GM18499 (cell line): ENCODE measurements around the gene SORT1.
"Not testable (repeated sequence)": the region's sequence is repeated elsewhere in the genome, so short reads cannot be mapped to it uniquely, and the experiment has no call there.

ENCODE experiments used
- ATAC-seq: cut with Tn5 transposase; IDR thresholded peaks from one replicate; pipeline ENCODE4 v1.9.1; 2021; ENCODE audit warnings: moderate number of reproducible peaks; ENCODE audit not compliant: insufficient read depth, unreplicated experiment

SORT1 gene

DNA sequence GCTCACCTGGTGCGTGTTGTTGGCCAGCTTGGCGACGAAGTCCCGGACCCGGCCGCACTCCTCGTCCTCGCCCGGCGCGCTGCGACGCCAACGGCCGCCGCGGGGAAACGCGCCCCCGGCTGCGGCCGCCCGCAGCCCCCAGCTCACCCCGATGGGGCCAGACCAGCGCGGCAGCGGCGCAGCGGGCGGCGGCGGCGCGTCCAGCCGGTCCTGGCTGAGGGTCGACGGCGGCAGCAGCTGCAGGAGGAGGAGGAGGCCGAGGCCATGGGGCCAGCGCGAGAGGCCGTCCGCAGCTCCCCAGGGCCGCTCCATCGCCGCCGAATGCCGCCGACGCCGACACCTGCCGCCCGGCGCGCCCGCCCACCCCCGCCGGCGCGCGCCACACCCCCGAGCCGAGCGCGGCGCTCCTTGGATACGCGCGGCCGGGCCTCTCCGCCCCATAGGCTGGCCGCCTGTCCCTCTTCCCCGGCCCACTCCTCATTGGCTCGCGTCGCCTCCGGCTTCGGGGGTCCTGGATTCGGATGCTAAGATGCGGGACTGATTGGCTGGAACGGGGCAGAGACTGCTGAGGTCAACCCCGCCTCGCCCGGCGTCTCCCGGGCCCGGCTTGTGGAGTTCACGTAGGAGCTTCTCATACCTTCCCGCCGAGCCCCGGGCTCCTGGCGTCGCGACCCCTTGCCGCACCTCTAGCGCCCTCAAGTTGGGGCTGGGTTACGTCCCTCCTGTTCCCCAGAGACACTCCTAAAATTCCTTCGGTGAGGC lies at the start of gene SORT1:
Gene SORT1 (minus strand): TSS at position 338 of the 762 bp plus-strand sequence. CDS start 26 bp downstream, at position 312.
- no peak for ATAC-seq

GRCh38 chr1:109445949-109446695 lies 48.4 kb upstream of the SORT1 start:
- not testable (repeated sequence) for ATAC-seq

DNA sequence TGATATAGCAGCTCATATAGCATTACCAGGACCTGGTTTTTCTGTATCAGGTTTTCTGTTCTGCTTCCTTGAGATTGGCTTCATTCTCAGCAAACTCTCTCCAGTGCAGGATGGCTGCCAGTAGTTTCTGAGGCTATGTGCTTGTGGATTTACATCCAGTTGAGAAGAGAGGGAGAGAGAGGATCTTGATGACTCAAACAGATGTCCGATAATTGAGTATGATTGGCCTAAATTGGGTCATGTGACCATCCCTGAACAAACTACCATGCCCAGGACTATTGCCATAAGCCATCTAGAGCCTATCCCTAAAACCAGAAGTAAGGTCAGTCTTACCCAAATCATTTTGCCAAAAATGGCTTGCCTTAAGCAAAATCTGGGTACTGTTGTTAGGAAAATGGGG lies 46.6 kb upstream of the SORT1 start:
- ATAC-seq: no peak

DNA sequence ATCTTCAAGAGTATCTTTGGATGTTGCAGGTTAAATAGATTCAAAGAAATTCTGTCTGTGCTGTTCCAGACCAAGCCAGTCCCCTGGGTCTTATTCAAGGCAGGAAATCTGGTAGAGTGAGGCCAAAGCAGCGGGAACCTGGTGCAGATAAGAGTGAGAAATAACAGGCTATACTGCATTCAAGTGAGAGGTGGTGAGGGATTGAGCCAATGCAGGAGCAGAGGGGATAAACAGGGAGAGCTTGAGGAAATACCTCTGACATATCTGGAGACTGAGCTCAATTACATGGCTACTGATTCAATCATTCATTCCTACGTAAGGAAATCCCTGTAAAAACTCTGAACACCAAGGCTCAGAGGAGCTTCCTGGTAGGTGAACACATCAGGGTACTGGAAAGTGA lies 45.8 kb upstream of the SORT1 start:
- ATAC-seq: no peak

GRCh38 chr1:109441069-109441468 lies 43.4 kb upstream of the SORT1 start:
- no peak for ATAC-seq

GRCh38 chr1:109438798-109439297 lies 41.1 kb upstream of the SORT1 start:
- ATAC-seq: no peak

- ATAC-seq: no peak
Measured at GRCh38 chr1:109434484-109434883, 36.8 kb upstream of the SORT1 start.

GRCh38 chr1:109433322-109433721 lies 35.6 kb upstream of the SORT1 start:
- no peak for ATAC-seq

GRCh38 chr1:109432336-109432735 lies 34.6 kb upstream of the SORT1 start:
- ATAC-seq: no peak

GRCh38 chr1:109427171-109427467 lies 29.4 kb upstream of the SORT1 start:
- no peak for ATAC-seq

- peak; percentile 90 for ATAC-seq
Measured at GRCh38 chr1:109426281-109427170, 28.8 kb upstream of the SORT1 start, which contains the start of gene PSMA5. PSMA5 (minus strand) TSS chr1:109426448; CDS start chr1:109426330, 118 bp downstream.

DNA sequence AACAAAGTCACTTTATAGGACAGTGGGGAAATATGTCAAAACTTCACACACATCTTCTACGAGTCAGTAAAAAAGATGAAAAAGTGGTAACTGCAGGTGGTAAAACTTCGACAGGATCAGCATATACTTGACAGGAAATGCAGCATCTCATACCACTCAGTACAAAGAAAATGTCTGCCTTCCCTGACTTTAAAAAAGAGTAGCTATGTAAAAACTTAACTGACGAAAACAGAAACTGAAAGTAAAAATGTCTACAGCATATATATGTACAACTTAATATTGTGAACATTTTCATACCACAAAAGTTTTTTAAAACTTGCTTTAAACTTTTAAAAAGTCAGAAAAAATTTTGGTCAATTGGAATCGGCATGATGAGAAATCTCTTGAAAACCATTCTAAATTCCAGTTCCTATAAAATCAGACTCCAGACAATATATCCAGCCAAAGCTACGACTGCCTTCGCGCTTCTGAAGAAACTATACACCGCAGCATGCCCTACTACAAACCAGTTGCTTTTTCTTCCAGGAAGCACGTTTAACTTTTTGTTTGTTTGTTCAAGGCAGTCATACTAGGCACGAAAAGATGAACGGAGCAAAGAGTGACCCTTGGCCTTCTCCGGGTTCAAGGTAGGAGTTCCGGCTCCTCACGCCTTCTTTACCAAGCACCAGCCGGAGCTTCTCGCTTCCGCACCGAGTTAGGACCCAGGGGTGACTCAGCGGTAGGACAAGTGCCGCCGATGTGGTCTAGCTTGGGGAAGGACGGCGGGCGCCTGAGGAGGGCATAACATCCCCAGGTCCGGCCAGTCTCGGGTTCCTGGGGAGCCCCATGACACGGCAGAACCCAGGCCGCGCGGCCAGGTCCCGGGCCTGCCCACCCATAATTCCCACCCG lies 27.9 kb upstream of the SORT1 start:
- peak; percentile 11 for ATAC-seq

GRCh38 chr1:109423498-109423897 lies 25.8 kb upstream of the SORT1 start:
- no peak for ATAC-seq

- no peak for ATAC-seq
Measured at GRCh38 chr1:109412551-109412950, 14.8 kb upstream of the SORT1 start.

DNA sequence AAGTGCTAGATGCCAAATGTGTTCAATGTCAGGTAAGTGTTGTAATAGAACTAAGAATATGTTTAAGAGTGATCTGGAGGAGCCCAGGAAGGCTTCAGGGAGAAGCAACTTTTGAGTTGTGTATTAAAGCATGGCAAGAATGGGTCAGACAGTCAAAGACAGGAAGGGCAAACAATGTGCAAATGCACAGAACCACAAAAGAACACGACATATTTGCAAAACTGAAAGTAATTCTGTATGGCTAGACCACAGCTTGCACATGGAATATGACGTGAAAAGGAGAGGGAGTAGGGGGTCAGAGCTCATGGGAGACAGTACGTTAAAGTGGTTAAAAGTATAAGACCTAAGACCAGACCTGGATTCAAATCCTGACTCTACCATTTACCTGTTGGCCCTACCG lies 7.1 kb upstream of the SORT1 start:
- ATAC-seq: no peak

DNA sequence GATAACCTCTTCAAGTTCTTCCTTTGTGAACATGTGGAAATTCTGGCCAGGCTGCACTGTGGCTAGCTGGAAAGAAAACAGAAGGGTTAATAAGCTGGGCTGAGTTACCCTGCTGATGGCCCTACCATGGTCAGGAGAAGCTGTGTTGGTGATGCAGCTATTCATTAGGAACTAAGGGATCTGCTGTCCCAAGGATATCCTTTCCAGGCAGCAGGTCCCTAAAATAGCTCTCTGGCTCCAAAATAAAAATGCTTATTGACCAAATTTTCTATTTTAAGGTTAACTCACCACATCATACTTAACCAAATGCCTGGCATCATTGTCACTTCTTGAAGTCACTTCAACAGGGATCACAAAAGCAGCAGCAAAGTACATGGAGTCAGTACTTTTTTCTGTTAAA lies 4.3 kb upstream of the SORT1 start:
- ATAC-seq: no peak

DNA sequence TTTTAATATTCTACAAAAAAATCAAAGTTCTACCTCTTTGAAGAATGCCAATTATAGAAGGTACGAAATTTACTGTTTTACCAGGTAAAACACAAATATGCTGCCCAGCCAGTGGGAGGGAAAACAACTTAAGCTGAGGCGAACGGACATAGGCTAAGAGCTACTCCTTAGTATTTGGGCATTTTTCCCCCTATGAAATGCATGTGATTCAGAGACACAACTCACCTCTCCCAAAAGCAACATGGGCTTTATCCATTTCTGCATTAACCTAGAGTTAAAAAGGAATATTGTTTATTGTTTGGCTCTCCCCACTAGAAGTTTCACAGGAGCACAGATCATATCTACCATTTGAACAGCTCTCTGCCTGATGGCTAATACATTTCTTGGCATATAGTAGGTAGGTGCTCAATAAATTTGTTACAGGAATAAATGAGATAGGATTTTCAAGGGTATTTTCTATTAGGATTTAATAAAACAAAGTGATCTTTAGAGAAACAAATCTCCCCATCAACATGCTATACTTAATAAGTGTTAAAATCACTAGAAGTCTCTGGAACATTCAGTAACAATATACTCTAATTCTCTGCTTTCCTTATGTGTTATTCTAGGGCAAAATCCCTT lies 2.4 kb upstream of the SORT1 start:
- no peak for ATAC-seq

DNA sequence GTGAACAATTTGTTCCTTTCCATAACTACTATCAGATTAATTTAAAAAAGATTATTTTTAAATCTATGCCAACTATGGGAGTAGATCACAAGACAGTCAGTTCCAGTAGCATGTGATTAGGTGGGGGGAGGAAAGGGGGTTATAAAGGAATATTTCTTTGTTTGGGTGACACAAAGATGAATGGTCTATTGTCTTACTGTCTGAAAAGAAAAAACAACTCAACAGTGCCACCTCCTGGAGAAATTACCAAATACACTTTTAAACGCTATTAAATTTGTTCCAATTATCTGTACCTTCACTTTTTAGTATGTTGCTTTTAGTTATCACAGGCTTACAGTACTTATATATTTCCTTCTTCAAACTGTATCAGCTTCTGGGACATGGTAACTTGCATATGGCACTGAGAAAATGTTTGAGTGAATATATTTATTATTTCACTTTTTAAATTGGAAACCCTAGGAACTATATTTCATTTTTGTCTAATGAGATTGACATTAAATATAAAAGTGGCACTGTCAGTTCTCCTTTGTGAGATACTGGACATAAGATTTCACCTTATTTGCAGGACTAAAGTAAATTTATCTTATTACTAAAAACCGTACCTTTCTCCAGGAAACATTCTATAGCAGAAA lies 1.7 kb upstream of the SORT1 start:
- no peak for ATAC-seq
